ENCODE data around the gene AHCY. TPM values are rescaled to one million over a fixed set of nuclear protein-coding genes. Genes with fewer than 3 reads are reported as not detected.

Gene AHCY
- total RNA-seq, 1 experiment from 2014 or later: 297 TPM

DNA sequence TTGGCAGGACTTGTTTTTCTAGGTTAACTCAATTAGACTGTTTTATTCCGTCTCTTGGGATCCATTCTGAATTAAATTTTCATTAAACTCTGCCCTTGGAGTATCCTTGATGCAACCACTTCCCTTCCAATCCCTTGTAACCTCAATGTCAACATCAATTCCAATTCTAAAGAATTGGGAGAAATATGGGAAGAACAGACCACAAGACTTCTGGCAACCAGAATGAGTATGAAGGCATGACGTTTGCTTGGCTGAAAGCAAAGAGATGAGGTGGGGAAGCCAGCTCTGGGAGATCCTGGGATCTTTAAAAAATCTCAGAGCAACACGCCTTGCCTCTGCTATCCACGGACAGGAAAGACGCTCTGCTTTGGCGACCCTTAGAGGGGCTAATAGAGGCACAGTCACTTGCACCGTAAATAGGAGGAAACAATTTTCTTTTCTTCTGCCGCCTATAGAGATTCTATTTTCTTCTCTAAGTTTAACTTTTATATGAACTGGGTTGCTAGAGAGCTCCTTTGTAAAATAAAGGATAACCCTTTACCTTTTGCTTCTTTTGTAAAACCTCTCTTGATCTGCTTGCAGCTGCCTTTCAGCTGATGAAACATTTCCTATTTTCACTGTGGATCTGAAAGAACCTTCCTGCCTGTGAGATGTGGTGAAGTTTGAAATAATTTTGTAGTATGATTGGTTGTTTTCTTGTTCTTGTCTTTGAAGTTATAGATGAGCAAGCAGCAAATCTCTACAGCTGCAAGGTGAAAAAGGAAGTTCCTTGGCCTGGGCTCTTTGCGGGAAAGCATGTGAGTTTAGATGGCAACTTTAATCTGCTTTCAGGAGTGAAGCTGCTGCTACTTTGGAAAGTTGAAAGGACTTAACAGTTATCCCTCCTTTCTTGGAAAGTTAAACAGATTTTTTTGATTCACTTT, 62.2 kb downstream of the AHCY start, which contains the start of gene ASIP:
Gene ASIP, plus strand, starts transcription at position 731 of the 923 bp plus-strand sequence. CDS start 18,952 bp downstream, outside the sequence.
- in situ Hi-C loops (cut with HindIII; ENCODE audit: low pct_unique_long_range_greater_than_20kb, low sequenced_read_pairs): no loop called here
- DNase-seq (ENCODE audit: low read depth): no peak

DNA sequence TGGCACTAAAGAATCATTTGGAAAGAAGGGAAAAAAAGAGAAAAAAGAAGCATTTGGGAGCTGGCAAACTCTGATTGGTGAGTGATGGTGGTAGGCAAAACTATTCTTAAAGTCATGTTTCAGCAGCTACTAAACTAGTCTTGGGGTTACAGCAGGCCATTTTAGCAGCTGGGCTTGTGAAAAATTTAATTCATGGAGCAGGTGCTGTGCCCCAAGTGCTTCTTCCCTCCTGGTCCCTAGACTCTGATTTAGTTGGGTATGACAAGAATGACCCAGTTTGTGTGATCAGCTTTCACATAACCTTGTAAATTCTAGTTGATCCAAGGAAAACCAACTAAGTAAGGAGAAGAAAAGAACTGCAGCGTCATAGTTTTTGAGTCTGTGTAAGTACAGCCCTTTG, 63.0 kb downstream of the AHCY start:
- in situ Hi-C loops (cut with HindIII; ENCODE audit: low pct_unique_long_range_greater_than_20kb, low sequenced_read_pairs): no loop called here

GRCh38 chr20:34237942-34238341, 65.2 kb downstream of the AHCY start:
- in situ Hi-C loops (cut with HindIII; ENCODE audit: low pct_unique_long_range_greater_than_20kb, low sequenced_read_pairs): no loop called here
- no peak for DNase-seq (ENCODE audit: low read depth)

More for the DNA sequence above, 63.0 kb downstream of the AHCY start:
- DNase-seq (ENCODE audit: low read depth): no peak

- in situ Hi-C loops (cut with HindIII; ENCODE audit: low pct_unique_long_range_greater_than_20kb, low sequenced_read_pairs): no loop called here
- DNase-seq (ENCODE audit: low read depth): no peak
Measured at GRCh38 chr20:34235875-34236274, 67.3 kb downstream of the AHCY start.

DNA sequence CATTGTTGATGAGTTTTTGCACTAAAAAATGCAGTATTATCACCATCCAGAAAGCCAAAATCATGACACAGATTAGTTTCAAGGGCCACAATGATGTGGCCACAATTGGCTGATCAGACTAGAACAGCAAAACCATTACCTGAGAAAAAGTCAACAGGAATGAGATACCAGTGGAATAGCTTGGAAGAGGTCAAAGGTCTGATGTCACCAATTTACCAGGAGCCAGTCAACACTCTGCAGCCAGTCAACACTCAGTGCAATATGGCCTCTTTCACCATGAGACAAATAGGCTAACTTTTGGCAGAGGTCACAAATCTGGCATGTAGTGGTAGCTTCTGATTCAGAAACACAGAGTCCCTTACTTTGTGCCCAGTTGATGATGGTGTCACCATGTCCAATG, 69.5 kb downstream of the AHCY start:
- no peak for DNase-seq (ENCODE audit: low read depth)
- in situ Hi-C loops (cut with HindIII; ENCODE audit: low pct_unique_long_range_greater_than_20kb, low sequenced_read_pairs): no loop called here

DNA sequence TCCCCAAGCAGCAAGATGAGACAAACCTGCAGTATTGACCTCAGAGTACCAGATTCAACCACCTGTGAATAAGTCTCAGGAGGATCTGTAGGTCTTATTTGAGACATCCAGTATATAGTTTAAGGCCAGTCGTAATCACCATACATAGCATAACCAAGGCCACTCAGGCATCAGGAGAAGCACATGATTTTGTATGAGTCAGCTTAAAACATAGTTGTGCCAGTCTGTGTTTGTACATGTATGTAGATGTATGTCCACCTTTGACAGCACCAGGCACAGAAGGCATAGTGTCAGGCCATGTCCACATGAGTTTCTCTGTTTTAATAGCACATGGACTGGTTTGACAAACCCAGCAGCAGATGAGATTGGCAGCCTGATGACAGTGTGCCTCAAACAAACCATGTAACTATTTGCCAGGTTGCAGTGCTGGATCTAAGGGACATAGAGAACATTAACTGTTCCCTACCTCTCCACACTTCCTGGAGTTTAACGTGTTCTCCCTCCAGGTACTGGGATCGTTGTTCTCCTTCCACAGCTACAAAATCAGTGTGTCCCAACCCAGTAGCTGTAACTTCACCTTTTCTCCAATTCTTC, 70.6 kb downstream of the AHCY start:
- no peak for DNase-seq (ENCODE audit: low read depth)
- in situ Hi-C loops (cut with HindIII; ENCODE audit: low pct_unique_long_range_greater_than_20kb, low sequenced_read_pairs): no loop called here

- in situ Hi-C loops (cut with HindIII; ENCODE audit: low pct_unique_long_range_greater_than_20kb, low sequenced_read_pairs): no loop called here
- no peak for DNase-seq (ENCODE audit: low read depth)
Measured at GRCh38 chr20:34231634-34232033, 71.5 kb downstream of the AHCY start.

Other genes with a start within 250 kb of the AHCY start
- gene EIF2S2, start 191.1 kb downstream of the AHCY start, total RNA-seq (2014; rRNA removed; shearing (Covaris generic); ENCODE audit: low replicate concordance): 171 and 241 TPM in 2 replicates
- not detected in 2 replicates for gene ASIP, start 61.9 kb downstream of the AHCY start, total RNA-seq (2014; rRNA removed; shearing (Covaris generic); ENCODE audit: low replicate concordance)
- 44.3 and 50.8 TPM in 2 replicates for gene ITCH, start 59.9 kb upstream of the AHCY start, total RNA-seq (2014; rRNA removed; shearing (Covaris generic); ENCODE audit: low replicate concordance)
- gene DYNLRB1, start 213.1 kb upstream of the AHCY start, total RNA-seq (2014; rRNA removed; shearing (Covaris generic); ENCODE audit: low replicate concordance): 150 and 180 TPM in 2 replicates

All from Caki2 (cell line).